B cell (primary cell): ENCODE data around the gene TMEM247.

Experiments
- CTCF ChIP-seq: fragments of 200-600 bp; IDR thresholded peaks from one replicate; pipeline ENCODE4 v1.8.0; 2022; ENCODE audit warnings: antibody characterized with exemption, mild to moderate bottlenecking
- EZH2 ChIP-seq: IDR thresholded peaks from 2 replicates; pipeline ENCODE4 v1.6.1; 2012; ENCODE audit warnings: borderline replicate concordance, low read depth, mild to moderate bottlenecking, moderate library complexity, low read length; ENCODE audit not compliant: insufficient read depth, poor library complexity, severe bottlenecking

DNA sequence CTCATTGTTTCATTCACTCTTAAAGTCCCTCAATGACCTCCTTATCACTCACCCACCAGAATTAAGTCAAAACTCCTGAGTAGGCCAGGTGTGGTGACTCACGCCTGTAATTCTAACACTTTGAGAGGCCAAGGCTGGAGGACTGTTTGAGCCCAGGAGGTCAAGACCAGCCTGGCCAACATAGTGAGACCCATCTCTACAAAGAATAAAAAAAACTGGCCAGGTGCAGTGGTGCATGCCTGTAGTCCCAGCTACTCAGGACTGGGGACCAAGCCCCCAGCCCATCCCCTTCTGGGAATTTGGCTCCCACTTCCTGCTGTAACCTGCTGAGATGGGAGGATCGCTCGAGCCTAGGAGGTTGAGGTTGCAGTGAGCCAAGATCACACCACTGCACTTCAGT is 28.9 kb downstream of the TMEM247 start:
- TF ChIP-seq CTCF (no peak), EZH2 (no peak)
